HG02610 (cell line): ENCODE results near the gene SART3.
"Not testable (repeated sequence)": the region's sequence is repeated elsewhere in the genome, so short reads cannot be mapped to it uniquely, and the experiment has no call there.

Experiments
- ATAC-seq: cut with Tn5 transposase; IDR thresholded peaks from one replicate; pipeline ENCODE4 v1.9.1; 2021; ENCODE audit warnings: mild to moderate bottlenecking, moderate library complexity; ENCODE audit not compliant: unreplicated experiment

The SART3 gene

GRCh38 chr12:108598553-108599250 is 37.7 kb upstream of the SART3 start:
- no peak for ATAC-seq

GRCh38 chr12:108597559-108598471 is 36.8 kb upstream of the SART3 start, which contains the start of gene TMEM119:
TMEM119 (minus strand) TSS chr12:108598084; CDS start chr12:108592383, 5,701 bp downstream.
- no peak for ATAC-seq

- ATAC-seq: no peak
These were observed 36.0 kb upstream of the SART3 start for GRCh38 chr12:108596854-108597558.

- no peak for ATAC-seq
These were observed 35.0 kb upstream of the SART3 start for GRCh38 chr12:108595711-108596647.

- no peak for ATAC-seq
These were observed 34.2 kb upstream of the SART3 start for GRCh38 chr12:108594960-108595710.

- no peak for ATAC-seq
These were observed 33.4 kb upstream of the SART3 start for GRCh38 chr12:108594323-108594903.

GRCh38 chr12:108592033-108592909 is 31.3 kb upstream of the SART3 start:
- no peak for ATAC-seq

GRCh38 chr12:108591267-108591980 is 30.5 kb upstream of the SART3 start:
- no peak for ATAC-seq

- not testable (repeated sequence) for ATAC-seq
These were observed 29.5 kb upstream of the SART3 start for GRCh38 chr12:108590463-108590862.

GRCh38 chr12:108589840-108590229 is 28.9 kb upstream of the SART3 start:
- ATAC-seq: no peak

- ATAC-seq: no peak
These were observed 28.3 kb upstream of the SART3 start for GRCh38 chr12:108589028-108589839.

- no peak for ATAC-seq
These were observed 26.9 kb upstream of the SART3 start for GRCh38 chr12:108587826-108588225.

GRCh38 chr12:108586306-108586705 is 25.3 kb upstream of the SART3 start:
- no peak for ATAC-seq

GRCh38 chr12:108585864-108586263 is 24.9 kb upstream of the SART3 start:
- ATAC-seq: no peak

- ATAC-seq: no peak
These were observed 23.6 kb upstream of the SART3 start for GRCh38 chr12:108584456-108585065.

- ATAC-seq: no peak
These were observed 23.0 kb upstream of the SART3 start for GRCh38 chr12:108583991-108584390.
